Thyroid gland (tissue), 4 donors: ENCODE results near the gene TMEM50B.

Experiments
- CTCF ChIP-seq, 6 experiments: fragments of 200-600 bp in 3 of 6; fragments of 450-650 bp in 3 of 6; sonication (generic) in 3 of 6; IDR thresholded peaks; one replicate each; pipeline ENCODE4 v1.5.1; 2016 to 2019; ENCODE audit warnings: antibody characterized with exemption in 6 of 6, mild to moderate bottlenecking in 2 of 6, inconsistent platforms in 1 of 6, moderate library complexity in 1 of 6
- POLR2A ChIP-seq, 2 donors: fragments of 450-650 bp; IDR thresholded peaks; one replicate each; pipeline ENCODE4 v1.6.1; 2017; ENCODE audit warnings: antibody characterized with exemption in 2 of 2, mild to moderate bottlenecking in 2 of 2, moderate library complexity in 1 of 2

GRCh38 chr21:33414926-33415325 lies 64.8 kb downstream of the TMEM50B start:
- TF ChIP-seq POLR2A (IDR thresholded peaks at IDR 0.05), result no peak
- TF ChIP-seq CTCF (IDR thresholded peaks at IDR 0.05), result no peak
